HCT116 (cell line): ENCODE data around the gene PKP1. TPM values are rescaled to one million over a fixed set of nuclear protein-coding genes. Genes with fewer than 3 reads are reported as not detected.

Experiments
- ATAC-seq: fragments of 200-7000 bp; cut with Tn5 transposase; 2 replicates; pipeline ENCODE4 v1.9.1; 2020; ENCODE audit warnings: mild to moderate bottlenecking, moderate library complexity
- BruUV-seq: library from RNA; stranded (reverse); fragments of 400-500 nt; replicated peaks from 2 replicates; lab custom pipeline; 2021; lab: Mats Ljungman, UMichigan
- CTCF ChIA-PET: fragments of 300-600 bp; sonication (Branson Sonifier 250); formaldehyde crosslinking; loops from one replicate; lab custom pipeline; 2021; ENCODE audit warnings: antibody characterized with exemption; lab: Charles Lee
- POLR2A ChIA-PET: fragments of 300-600, 350-600 bp; sonication (Branson Sonifier 250); formaldehyde crosslinking; loops from one replicate; lab custom pipeline; 2021; ENCODE audit warnings: antibody characterized with exemption; lab: Charles Lee
- RAD21 ChIA-PET, 2 experiments: fragments of 300-600 bp; sonication (Branson Sonifier 250); formaldehyde crosslinking; loops; one replicate each; lab custom pipeline; 2023; ENCODE audit warnings: low total read pairs in 2 of 2; ENCODE audit not compliant: uncharacterized antibody in 2 of 2, unreplicated experiment in 2 of 2, low non-redundant PET in 1 of 2; lab: Charles Lee
- DNase-seq: peaks from one replicate; pipeline ENCODE4 v3.0.0-alpha.2; 2010; ENCODE audit warnings: low read depth, low spot score
- H2AFZ ChIP-seq: fragments of 200-600 bp; shearing (Covaris generic), sonication (generic); 2 replicates; pipeline ENCODE4 v1.6.1; 2017; ENCODE audit warnings: low read depth, mixed run types, mixed read lengths, antibody characterized with exemption, low read length; ENCODE audit not compliant: poor library complexity, severe bottlenecking
- H3K27ac ChIP-seq: 2 replicates; pipeline ENCODE4 v1.5.1; 2012; ENCODE audit warnings: low read depth, low read length
- H3K27me3 ChIP-seq: fragments of 200-600 bp; sonication (generic); 2 replicates; pipeline ENCODE4 v1.6.1; 2016; ENCODE audit warnings: mixed run types, low read length, mixed read lengths; ENCODE audit not compliant: insufficient read depth
- H3K36me3 ChIP-seq, 2 experiments: fragments of 200-500 bp in 1 of 2; fragments of 200-600 bp in 1 of 2; sonication (Bioruptor generic) in 1 of 2; sonication (generic) in 1 of 2; 2 replicates each; pipeline versions ENCODE4 v1.5.1 to v1.6.1; 2014 to 2016; ENCODE audit warnings: low read length in 2 of 2, inconsistent platforms in 1 of 2, mixed read lengths in 1 of 2, mixed run types in 1 of 2; ENCODE audit not compliant: insufficient read depth in 2 of 2, control insufficient read depth in 1 of 2
- H3K4me1 ChIP-seq, 2 experiments: fragments of 200-600 bp in 1 of 2; sonication (generic) in 1 of 2; 2 replicates each; pipeline versions ENCODE4 v1.5.1 to v1.6.1; 2012 to 2017; ENCODE audit warnings: low read length in 2 of 2, inconsistent platforms in 1 of 2, mild to moderate bottlenecking in 1 of 2, mixed read lengths in 1 of 2, mixed run types in 1 of 2, moderate library complexity in 1 of 2; ENCODE audit not compliant: insufficient read depth in 2 of 2, control insufficient read depth in 1 of 2
- H3K4me2 ChIP-seq: fragments of 200-600 bp; sonication (generic); 2 replicates; pipeline ENCODE4 v1.6.1; 2017; ENCODE audit warnings: mixed run types, low read length, mixed read lengths
- H3K4me3 ChIP-seq, 2 experiments: fragments of 200-600 bp in 1 of 2; sonication (generic) in 1 of 2; replicated peaks in 1 of 2; 2 replicates each; pipeline ENCODE4 v1.5.1; 2011 to 2016; ENCODE audit warnings: low read length in 2 of 2, control low read depth in 1 of 2, low read depth in 1 of 2, mild to moderate bottlenecking in 1 of 2, mixed read lengths in 1 of 2, mixed run types in 1 of 2
- H3K79me2 ChIP-seq: fragments of 200-600 bp; sonication (generic); 2 replicates; pipeline ENCODE4 v1.6.1; 2017; ENCODE audit warnings: mild to moderate bottlenecking, mixed run types, low read length, moderate library complexity, mixed read lengths; ENCODE audit not compliant: insufficient read depth
- H3K9ac ChIP-seq: fragments of 200-600 bp; sonication (generic); 2 replicates; pipeline ENCODE4 v1.6.1; 2016; ENCODE audit warnings: low read length, mixed read lengths
- H3K9me2 ChIP-seq: fragments of 200-600 bp; sonication (generic), shearing (Covaris generic); 2 replicates; pipeline ENCODE4 v1.6.1; 2017; ENCODE audit warnings: mixed run types, mild to moderate bottlenecking, moderate library complexity; ENCODE audit not compliant: insufficient read depth
- H3K9me3 ChIP-seq, 2 experiments: fragments of 200-500 bp in 1 of 2; fragments of 200-600 bp in 1 of 2; sonication (Bioruptor generic) in 1 of 2; sonication (generic) in 1 of 2; 2 replicates each; pipeline ENCODE4 v1.6.1; 2014 to 2017; ENCODE audit warnings: low read length in 2 of 2, mixed read lengths in 2 of 2, inconsistent platforms in 1 of 2, low read depth in 1 of 2, mild to moderate bottlenecking in 1 of 2, mixed run types in 1 of 2, moderate library complexity in 1 of 2; ENCODE audit not compliant: control insufficient read depth in 1 of 2, insufficient read depth in 1 of 2
- H4K20me1 ChIP-seq: fragments of 200-600 bp; sonication (generic), shearing (Covaris generic); 2 replicates; pipeline ENCODE4 v1.6.1; 2017; ENCODE audit warnings: mixed run types, mild to moderate bottlenecking, moderate library complexity; ENCODE audit not compliant: insufficient read depth
- ATF3 ChIP-seq: IDR thresholded peaks from 2 replicates; pipeline ENCODE4 v1.6.1; 2012
- CBX3 ChIP-seq: IDR thresholded peaks from 2 replicates; pipeline ENCODE4 v1.6.1; 2012; ENCODE audit warnings: low read depth
- EGR1 ChIP-seq: IDR thresholded peaks from 2 replicates; pipeline ENCODE4 v1.6.1; 2012; ENCODE audit warnings: low read depth
- EZH2 ChIP-seq: fragments of 200-600 bp; sonication (generic); IDR thresholded peaks from 2 replicates; pipeline ENCODE4 v1.6.1; 2017; ENCODE audit warnings: antibody characterized with exemption, mixed run types
- EZH2phosphoT487 ChIP-seq: fragments of 200-600 bp; IDR thresholded peaks from 2 replicates; pipeline ENCODE4 v1.6.1; 2018; ENCODE audit warnings: antibody characterized with exemption, borderline replicate concordance
- JUND ChIP-seq: IDR thresholded peaks from 2 replicates; pipeline ENCODE4 v1.6.1; 2012
- SIN3A ChIP-seq: IDR thresholded peaks from 2 replicates; pipeline ENCODE4 v1.6.1; 2012; ENCODE audit warnings: low read depth
- YY1 ChIP-seq: IDR thresholded peaks from 2 replicates; pipeline ENCODE4 v1.6.1; 2011; ENCODE audit warnings: low read length, low read depth, moderate library complexity, mild to moderate bottlenecking; ENCODE audit not compliant: insufficient replicate concordance; ENCODE audit errors: extremely low read depth
- ZBTB33 ChIP-seq: IDR thresholded peaks from 2 replicates; pipeline ENCODE4 v1.6.1; 2011; ENCODE audit warnings: mild to moderate bottlenecking, low read length, moderate library complexity; ENCODE audit not compliant: insufficient replicate concordance; ENCODE audit errors: extremely low read depth
- ZFX ChIP-seq: fragments of 450-650 bp; IDR thresholded peaks from 2 replicates; pipeline ENCODE4 v1.6.1; 2017
- ZNF274 ChIP-seq: fragments of 200-500 bp; sonication (Bioruptor generic); IDR thresholded peaks from 2 replicates; pipeline ENCODE4 v1.6.1; 2014; ENCODE audit warnings: mild to moderate bottlenecking, low read depth, low read length, inconsistent platforms
- intact Hi-C: fragments of 100-400 bp; cut with micrococcal nuclease; formaldehyde crosslinking; loops from 2 replicates; pipeline ENCODE4 v1.10.0; 2022
- total RNA-seq: library from RNA; stranded (reverse); gene quantifications from one replicate; pipeline ENCODE4 v1.2.1, GENCODE V29; 2021; ENCODE audit not compliant: unreplicated experiment

Gene PKP1
- total RNA-seq, 1 experiment from 2014 or later = 0.07 TPM

DNA sequence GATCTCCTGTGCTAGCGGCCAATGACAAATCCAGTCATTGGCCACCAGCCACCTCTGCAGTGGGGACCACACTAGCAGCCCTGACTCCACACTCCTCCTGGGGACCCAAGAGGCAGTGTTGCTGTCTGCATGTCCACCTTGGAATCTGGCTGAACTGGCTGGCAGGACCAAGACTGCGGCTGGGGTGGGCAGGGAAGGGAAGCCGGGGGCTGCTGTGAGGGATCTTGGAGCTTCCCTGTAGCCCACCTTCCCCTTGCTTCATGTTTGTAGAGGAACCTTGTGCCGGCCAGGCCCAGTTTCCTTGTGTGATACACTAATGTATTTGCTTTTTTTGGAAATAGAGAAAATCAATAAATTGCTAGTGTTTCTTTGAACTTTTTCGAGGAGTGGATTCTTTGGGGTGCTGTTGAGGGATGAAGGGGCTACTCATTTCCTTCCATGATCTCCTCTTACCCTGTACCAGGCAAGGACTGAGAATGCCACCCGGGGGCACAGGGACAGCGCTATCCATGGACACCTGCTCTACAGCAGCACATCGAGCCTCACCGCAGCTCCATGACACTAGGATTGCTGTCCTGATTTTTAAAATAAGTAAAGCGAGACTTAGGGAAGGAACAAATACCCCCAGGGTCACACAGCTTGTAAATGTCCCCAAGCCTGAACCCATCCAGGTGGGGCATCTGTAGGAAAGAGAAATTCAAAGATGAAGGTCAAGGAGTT, 49.5 kb downstream of the PKP1 start:
- Histone ChIP-seq H3K36me3 (no peaks in the 10 kb centered on the region), H3K79me2 (no peaks in the 10 kb centered on the region), H2AFZ (no peak overlapping the region), H3K27ac (no peak overlapping the region), H3K9ac (no peak overlapping the region), H3K27me3 (no peaks in the 10 kb centered on the region), H3K9me2 (no peaks in the 10 kb centered on the region), H3K4me1 (no peaks in the 10 kb centered on the region), H3K9me3 (no peaks in the 10 kb centered on the region), H4K20me1 (no peaks in the 10 kb centered on the region), H3K4me2 (no peak overlapping the region), H3K4me3 (no peak overlapping the region)
- BruUV-seq = no TSS peak
- TF ChIP-seq SIN3A (no peak), EZH2 (no peak), JUND (no peak), YY1 (no peak), ZFX (no peak), CBX3 (no peak), ZBTB33 (no peak), ZNF274 (no peak), EZH2phosphoT487 (no peak), EGR1 (no peak), ATF3 (no peak)
- ChIA-PET RAD21 (no interaction called here), POLR2A (no interaction called here), CTCF (interaction anchor here (0.9 to 1.6 kb wide), 3 partner anchors 14 to 43 kb away, joined by 3 read pairs; no protein-coding TSS in a partner anchor)
- ATAC-seq (no peak), DNase-seq (no peak)
- intact Hi-C loops = no loop called here
